Sigmoid colon (tissue), 7 donors: ENCODE data around the gene CYP11A1. TPM values are rescaled to one million over a fixed set of nuclear protein-coding genes. Genes with fewer than 3 reads are reported as not detected.
"Not testable (repeated sequence)": the region's sequence is repeated elsewhere in the genome, so short reads cannot be mapped to it uniquely, and the experiment has no call there.

Source experiments
- DNase-seq: peaks from one replicate; pipeline ENCODE4 v3.0.0-alpha.2; 2019
- H3K27ac ChIP-seq, 4 donors: fragments of 200-600 bp; sonication (generic); one replicate each; pipeline ENCODE4 v1.5.1; 2016 to 2019; ENCODE audit warnings: mild to moderate bottlenecking in 1 of 4
- H3K27me3 ChIP-seq, 3 donors: fragments of 200-600 bp; sonication (generic); one replicate each; pipeline ENCODE4 v1.5.1; 2019; ENCODE audit warnings: mild to moderate bottlenecking in 1 of 3
- H3K36me3 ChIP-seq, 4 donors: fragments of 200-600 bp; sonication (generic); one replicate each; pipeline ENCODE4 v1.5.1; 2016 to 2019
- H3K4me1 ChIP-seq, 4 donors: fragments of 200-600 bp; sonication (generic); one replicate each; pipeline ENCODE4 v1.5.1; 2017 to 2019
- H3K4me3 ChIP-seq, 4 donors: fragments of 200-600 bp; sonication (generic); one replicate each; pipeline ENCODE4 v1.5.1; 2017 to 2019; ENCODE audit warnings: mild to moderate bottlenecking in 2 of 4, moderate library complexity in 1 of 4
- H3K9me3 ChIP-seq, 4 donors: fragments of 200-600 bp in 3 of 4; sonication (generic) in 3 of 4; one replicate each; pipeline versions ENCODE4 v1.5.1 to v1.6.1; 2013 to 2019
- CTCF ChIP-seq, 4 experiments: fragments of 450-650 bp in 3 of 4; fragments of 200-600 bp in 1 of 4; IDR thresholded peaks; one replicate each; pipeline ENCODE4 v1.5.1; 2016 to 2019; ENCODE audit warnings: antibody characterized with exemption in 4 of 4, mild to moderate bottlenecking in 3 of 4, moderate library complexity in 2 of 4
- EP300 ChIP-seq, 4 donors: sonication (generic); formaldehyde crosslinking; IDR thresholded peaks; one replicate each; pipeline ENCODE4 v1.6.1; 2017; ENCODE audit warnings: antibody characterized with exemption in 4 of 4
- POLR2A ChIP-seq, 2 donors: fragments of 450-650 bp; IDR thresholded peaks; one replicate each; pipeline ENCODE4 v1.6.1; 2016; ENCODE audit warnings: antibody characterized with exemption in 2 of 2, mild to moderate bottlenecking in 2 of 2, moderate library complexity in 2 of 2
- POLR2AphosphoS5 ChIP-seq, 4 donors: sonication (generic); formaldehyde crosslinking; IDR thresholded peaks; one replicate each; pipeline ENCODE4 v1.6.1; 2017; ENCODE audit warnings: antibody characterized with exemption in 4 of 4
- WGBS, 2 donors: extraction: QIAGEN DNeasy Blood & Tissue Kit; methylation state at CpG; one replicate each; pipeline ENCODE4 v1.1.7; 2013; 5-methylcytosine and 5-hydroxymethylcytosine counted together
- intact Hi-C: fragments of 100-400 bp; cut with DNase I; formaldehyde crosslinking; loops from one replicate; pipeline ENCODE4 v1.15.1; 2023
- polyA plus RNA-seq, 3 donors: library from polyadenylated mRNA; stranded (reverse); fragments of 200-250 nt; gene quantifications; one replicate each; pipeline ENCODE4 v1.2.3, GENCODE V29; 2013
- total RNA-seq, 4 donors: library from RNA; depleted of rRNA; stranded (reverse); fragments of >200 nt; gene quantifications; one replicate each; pipeline ENCODE4 v1.1.0, GENCODE V29; 2016
- donor health status: healthy with polysubstance abuse.
- donor health status: Bipolar disorder and iron deficiency.
- donor health status: healthy.

The CYP11A1 gene
- total and polyA plus RNA-seq, 7 donors = 0.22 to 1.7 (median 0.49) TPM; not detected in 2

GRCh38 chr15:74390647-74391288 is 23.3 kb upstream of the CYP11A1 start:
- DNase-seq = no peak
- Histone ChIP-seq H3K36me3 (no peaks in the 10 kb centered on the region), H3K27ac (no peak overlapping the region), H3K27me3 (no peaks in the 10 kb centered on the region), H3K4me3 (no peak overlapping the region), H3K9me3 (no peaks in the 10 kb centered on the region), H3K4me1 (no peaks in the 10 kb centered on the region)
- WGBS, 2 donors = 70 to 82% methylated on average over 12 of the region's 12 CpGs
- intact Hi-C loops = no loop called here
- TF ChIP-seq POLR2AphosphoS5 (IDR thresholded peaks at IDR 0.05) (no peak), POLR2A (IDR thresholded peaks at IDR 0.05) (no peak), CTCF (IDR thresholded peaks at IDR 0.05) (no peak), EP300 (IDR thresholded peaks at IDR 0.05) (no peak)

- H3K4me3 ChIP-seq, H3K27me3 ChIP-seq, H3K36me3 ChIP-seq, H3K27ac ChIP-seq, intact Hi-C loops, DNase-seq, H3K9me3 ChIP-seq, H3K4me1 ChIP-seq: not testable (repeated sequence)
- WGBS, 2 donors = 89 to 93% methylated on average over 11 of the region's 11 CpGs
These were observed 22.7 kb upstream of the CYP11A1 start for GRCh38 chr15:74390049-74390646.

- H3K36me3 ChIP-seq = no peaks in the 10 kb centered on the region
- H3K27me3 ChIP-seq = no peaks in the 10 kb centered on the region
- TF ChIP-seq POLR2AphosphoS5 (IDR thresholded peaks at IDR 0.05) = no peak
- no peak for TF ChIP-seq POLR2A (IDR thresholded peaks at IDR 0.05)
- no peak for TF ChIP-seq CTCF (IDR thresholded peaks at IDR 0.05)
- no peak for TF ChIP-seq EP300 (IDR thresholded peaks at IDR 0.05)
- H3K27ac ChIP-seq = no peak overlapping the region
- H3K4me3 ChIP-seq = no peak overlapping the region
- WGBS, 2 donors = 74 to 76% methylated on average over 20 of the region's 20 CpGs
- intact Hi-C loops = no loop called here
- H3K9me3 ChIP-seq = no peaks in the 10 kb centered on the region
- no peaks in the 10 kb centered on the region for H3K4me1 ChIP-seq
- DNase-seq = no peak
These were observed 22.0 kb upstream of the CYP11A1 start for GRCh38 chr15:74389241-74390048.

- Histone ChIP-seq H3K4me3 (no peak overlapping the region), H3K4me1 (no peaks in the 10 kb centered on the region), H3K36me3 (no peaks in the 10 kb centered on the region), H3K27me3 (no peaks in the 10 kb centered on the region), H3K27ac (no peak overlapping the region), H3K9me3 (no peaks in the 10 kb centered on the region)
- WGBS, 2 donors = 80 to 86% methylated on average over 10 of the region's 10 CpGs
- no peak for DNase-seq
- intact Hi-C loops = no loop called here
- no peak for TF ChIP-seq CTCF (IDR thresholded peaks at IDR 0.05)
- no peak for TF ChIP-seq POLR2AphosphoS5 (IDR thresholded peaks at IDR 0.05)
These were observed 21.0 kb upstream of the CYP11A1 start for GRCh38 chr15:74388363-74388951.
